ENCODE data around the gene HNRNPA3. TPM values are rescaled to one million over a fixed set of nuclear protein-coding genes. Genes with fewer than 3 reads are reported as not detected.
"Not testable (repeated sequence)": the region's sequence is repeated elsewhere in the genome, so short reads cannot be mapped to it uniquely, and the experiment has no call there.

HNRNPA3 gene
- total RNA-seq, 1 donor from 2014 or later, result 127 TPM

GRCh38 chr2:177234267-177234666, 21.7 kb downstream of the HNRNPA3 start:
- no peak for DNase-seq

DNA sequence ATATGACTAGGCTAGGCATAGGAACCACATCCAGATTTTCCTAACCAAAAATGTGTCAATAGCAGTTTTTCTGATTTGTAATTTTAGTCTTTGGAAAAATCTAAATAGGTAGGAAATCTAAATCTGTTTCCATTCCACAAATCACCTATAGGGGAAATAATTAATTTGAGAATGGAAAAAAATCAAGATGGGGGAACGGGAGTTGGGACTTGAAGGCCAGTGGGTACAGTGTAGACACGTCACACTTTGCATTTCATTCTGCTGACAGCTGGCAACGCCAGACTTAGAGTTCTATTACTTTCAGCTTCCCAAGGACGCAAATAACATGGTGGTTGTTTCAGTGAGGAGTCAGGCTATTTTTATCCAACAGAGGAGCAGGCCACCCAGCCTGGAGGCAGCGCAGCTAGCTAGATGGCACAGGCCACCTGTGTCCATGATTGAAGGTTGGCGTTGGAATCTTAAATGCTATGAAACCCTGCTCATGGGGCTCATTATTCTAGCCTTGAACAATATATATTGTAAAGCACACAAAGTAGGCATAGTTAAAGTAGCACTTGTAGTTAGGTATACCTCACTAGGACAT, 23.4 kb downstream of the HNRNPA3 start:
- DNase-seq, result peak; percentile 70

DNA sequence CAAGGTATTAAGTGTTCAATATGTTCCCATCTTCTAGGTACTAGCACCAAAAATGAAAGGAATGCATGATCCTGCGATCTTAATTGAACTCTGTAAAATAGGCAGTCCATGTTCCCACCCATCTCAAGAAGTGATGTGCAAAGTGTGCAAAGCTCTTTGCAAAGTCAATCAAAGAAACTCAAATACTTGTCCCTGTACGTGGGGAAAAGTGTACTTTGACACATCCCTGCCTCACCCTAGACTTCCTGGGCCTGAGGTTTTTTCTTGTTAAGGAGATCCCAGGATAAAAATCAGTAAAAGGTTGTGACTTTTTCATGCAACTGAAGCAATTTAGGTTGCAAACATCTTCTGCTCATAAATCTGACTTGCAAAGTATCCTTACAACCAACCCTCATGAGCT, 25.3 kb downstream of the HNRNPA3 start:
- no peak for DNase-seq

- DNase-seq, result no peak
These were observed 26.5 kb downstream of the HNRNPA3 start for GRCh38 chr2:177239053-177239452.

DNA sequence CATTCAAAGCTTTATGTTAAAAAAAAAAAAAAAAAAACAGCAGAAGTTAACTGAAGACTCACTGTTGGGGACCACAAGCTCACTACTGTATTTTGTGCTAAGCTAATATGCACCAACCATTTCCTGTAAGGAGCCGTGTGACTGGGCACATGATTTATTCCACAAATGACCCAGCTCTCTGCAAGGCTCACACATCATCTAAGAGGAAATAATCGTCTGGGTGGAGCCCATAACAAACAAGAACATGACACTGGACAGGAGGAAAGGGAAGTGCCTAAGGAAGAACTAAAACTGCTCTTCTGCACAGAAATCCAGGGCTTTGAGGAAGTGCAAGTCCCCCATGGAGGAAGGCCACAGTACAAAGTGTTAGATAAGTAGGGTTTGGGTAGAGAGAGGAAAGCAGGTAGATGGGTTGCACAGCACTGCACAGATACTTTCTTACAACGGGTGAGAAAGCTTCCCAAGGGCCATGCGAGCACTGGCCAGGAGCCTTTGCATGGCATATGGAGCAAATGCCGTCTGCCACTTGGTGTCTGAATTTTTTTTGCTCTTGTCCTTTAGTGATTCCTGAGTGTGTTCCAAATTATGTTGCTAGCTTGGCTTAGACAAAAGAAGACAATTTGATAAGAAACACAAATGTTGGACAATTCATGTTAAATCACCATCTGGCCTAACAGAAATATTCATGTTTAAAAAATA, 27.5 kb downstream of the HNRNPA3 start:
- peak; percentile 76 for DNase-seq

DNA sequence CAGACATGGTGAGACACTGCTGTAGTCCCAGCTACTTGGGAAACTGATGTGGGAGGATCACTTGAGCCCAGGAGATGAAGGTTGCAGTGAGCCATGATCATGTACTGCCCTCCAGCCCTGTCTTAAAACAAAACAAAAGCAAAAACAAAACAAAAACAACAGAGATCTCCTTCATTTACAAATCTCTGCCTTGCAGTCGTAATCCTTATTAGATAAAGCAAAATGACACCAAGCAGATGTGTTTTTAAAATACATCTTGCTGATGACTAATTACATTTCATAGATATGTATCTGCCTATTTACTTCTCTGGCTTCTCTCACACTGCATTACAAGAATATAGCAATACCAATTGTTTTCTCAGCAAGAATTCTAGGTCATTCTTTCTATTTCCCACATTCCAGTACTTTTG, 29.1 kb downstream of the HNRNPA3 start:
- no peak for DNase-seq

DNA sequence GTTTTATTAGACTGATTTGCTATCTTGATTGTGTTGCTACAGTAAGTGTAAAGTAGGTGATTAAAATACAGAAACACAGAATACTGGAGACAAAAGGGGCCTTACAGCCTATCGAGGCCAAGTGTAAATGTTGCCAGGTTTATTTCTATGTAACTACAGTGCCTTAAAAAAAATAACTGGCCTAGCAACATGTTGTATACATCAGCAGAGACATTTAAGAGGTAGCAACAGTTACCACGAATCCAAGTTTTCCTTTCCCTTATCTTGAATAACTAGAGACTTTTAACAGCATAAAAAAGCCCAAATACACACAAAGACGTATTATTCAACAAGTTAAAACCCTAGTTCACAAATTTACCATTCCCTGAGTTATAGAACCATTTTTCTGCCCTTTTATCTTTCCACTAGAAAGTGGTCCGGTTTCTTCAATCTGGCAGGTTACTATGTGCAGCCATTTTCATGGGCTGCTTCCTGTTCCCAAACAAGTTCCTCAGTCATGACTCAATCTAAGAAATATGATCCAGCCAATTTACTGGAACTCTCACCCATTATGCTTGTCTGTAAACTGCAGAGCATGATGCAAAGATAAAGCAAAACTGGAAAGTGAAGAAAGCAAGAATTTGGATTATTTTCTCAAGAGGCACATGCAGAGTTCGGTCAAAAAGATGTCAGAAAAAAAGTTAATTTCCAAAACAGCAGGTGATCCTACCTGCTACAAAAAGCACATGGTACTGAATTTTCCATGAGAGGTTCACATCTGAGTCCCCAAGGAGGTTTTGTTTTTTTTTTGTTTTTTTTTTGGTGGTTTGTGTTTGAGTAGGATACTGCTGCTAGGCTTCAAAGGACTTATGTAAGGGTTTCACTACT, 29.8 kb downstream of the HNRNPA3 start:
- DNase-seq, result peak; percentile 91

GRCh38 chr2:177243073-177243472, 30.5 kb downstream of the HNRNPA3 start:
- no peak for DNase-seq

DNA sequence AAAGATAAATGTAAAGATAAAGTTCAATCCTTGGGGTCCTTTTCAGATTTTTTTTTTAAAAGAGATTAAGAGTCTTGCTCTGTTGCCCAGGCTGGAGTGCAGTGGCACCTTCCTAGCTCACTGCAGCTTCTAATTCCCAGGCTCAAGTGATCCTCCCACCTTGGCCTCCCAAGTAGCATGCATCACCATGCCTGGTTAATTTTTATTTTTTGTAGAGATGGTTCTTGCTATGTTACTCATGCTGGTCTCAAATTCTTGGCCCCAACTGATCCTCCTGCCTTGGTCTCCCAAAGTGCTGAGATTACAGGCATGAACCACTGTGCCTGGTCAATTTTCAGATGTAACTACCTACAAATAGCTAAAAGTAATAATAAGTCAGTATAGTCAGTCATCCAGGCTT, 30.9 kb downstream of the HNRNPA3 start:
- DNase-seq, result no peak

DNA sequence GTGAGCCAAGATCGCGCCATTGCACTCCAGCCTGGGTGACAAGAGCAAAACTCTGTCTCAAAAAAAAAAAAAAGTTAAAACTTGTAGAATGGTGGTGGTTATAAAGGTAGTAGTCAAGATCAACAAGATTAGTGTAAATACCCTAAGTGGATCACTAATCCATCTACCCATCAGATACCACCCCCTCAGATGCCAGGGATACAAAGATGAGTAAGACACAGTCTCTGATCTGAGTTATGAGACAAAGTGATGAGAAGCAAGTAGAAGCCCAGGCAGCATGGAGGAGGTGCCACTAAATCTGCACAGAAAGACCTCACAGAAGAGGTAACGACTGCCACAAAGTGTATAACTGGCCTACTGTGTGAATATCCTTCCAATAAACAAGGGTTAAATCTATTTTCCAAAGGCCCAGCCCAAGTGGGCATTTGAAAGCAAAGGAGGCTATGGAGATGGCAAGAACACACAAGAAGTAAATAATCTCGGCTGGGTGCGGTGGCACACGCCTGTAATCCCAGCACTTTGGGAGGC, 31.7 kb downstream of the HNRNPA3 start:
- no peak for DNase-seq

GRCh38 chr2:177245010-177245422, 32.4 kb downstream of the HNRNPA3 start:
- DNase-seq, result peak; percentile 48

- no peak for DNase-seq
These were observed 33.4 kb downstream of the HNRNPA3 start for GRCh38 chr2:177246000-177246399.

GRCh38 chr2:177246523-177247030, 34.0 kb downstream of the HNRNPA3 start:
- not testable (repeated sequence) for DNase-seq

GRCh38 chr2:177247693-177248262, 35.2 kb downstream of the HNRNPA3 start:
- no peak for DNase-seq

GRCh38 chr2:177249038-177249437, 36.4 kb downstream of the HNRNPA3 start:
- no peak for DNase-seq

DNA sequence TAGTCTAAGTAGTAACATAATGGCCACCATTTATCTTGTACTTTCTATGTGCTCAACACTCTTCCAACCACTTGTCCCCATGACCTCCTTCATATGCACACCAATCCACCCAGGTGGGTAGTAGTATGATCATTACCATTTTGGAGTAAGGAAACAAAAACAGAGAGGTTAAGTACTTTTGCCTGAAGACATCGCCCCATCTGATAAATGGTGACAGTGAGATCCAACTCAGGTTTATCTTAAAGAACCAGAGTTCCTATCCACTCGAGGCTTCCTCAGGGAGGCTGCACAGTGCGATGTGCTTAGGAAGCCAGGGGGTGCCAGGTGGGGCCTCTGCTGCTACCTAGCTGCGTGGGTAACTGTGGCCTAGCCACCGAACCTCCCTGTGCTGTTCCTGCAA, 37.9 kb downstream of the HNRNPA3 start:
- DNase-seq, result no peak

DNA sequence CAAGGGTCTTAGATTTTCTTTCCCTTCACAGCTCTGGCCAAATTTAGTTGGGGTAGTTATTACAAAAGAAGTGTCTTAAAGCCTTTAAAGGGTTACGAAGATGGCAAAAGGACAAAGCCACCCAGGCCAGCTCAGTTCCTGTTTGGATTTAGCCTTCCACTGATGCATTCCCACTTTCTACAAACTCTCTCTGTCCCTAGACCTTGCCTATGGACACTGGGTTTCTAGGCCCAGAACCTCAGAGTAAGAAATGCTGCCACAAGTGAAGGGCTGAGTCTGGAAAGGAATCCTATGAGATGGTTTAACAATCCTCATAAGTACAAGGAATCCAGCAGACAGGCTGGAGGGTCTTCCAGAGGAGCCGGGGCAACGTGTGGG, 38.6 kb downstream of the HNRNPA3 start:
- DNase-seq, result no peak

GRCh38 chr2:177252808-177253531, 40.4 kb downstream of the HNRNPA3 start:
- no peak for DNase-seq

GRCh38 chr2:177253704-177254103, 41.1 kb downstream of the HNRNPA3 start:
- DNase-seq, result no peak

DNA sequence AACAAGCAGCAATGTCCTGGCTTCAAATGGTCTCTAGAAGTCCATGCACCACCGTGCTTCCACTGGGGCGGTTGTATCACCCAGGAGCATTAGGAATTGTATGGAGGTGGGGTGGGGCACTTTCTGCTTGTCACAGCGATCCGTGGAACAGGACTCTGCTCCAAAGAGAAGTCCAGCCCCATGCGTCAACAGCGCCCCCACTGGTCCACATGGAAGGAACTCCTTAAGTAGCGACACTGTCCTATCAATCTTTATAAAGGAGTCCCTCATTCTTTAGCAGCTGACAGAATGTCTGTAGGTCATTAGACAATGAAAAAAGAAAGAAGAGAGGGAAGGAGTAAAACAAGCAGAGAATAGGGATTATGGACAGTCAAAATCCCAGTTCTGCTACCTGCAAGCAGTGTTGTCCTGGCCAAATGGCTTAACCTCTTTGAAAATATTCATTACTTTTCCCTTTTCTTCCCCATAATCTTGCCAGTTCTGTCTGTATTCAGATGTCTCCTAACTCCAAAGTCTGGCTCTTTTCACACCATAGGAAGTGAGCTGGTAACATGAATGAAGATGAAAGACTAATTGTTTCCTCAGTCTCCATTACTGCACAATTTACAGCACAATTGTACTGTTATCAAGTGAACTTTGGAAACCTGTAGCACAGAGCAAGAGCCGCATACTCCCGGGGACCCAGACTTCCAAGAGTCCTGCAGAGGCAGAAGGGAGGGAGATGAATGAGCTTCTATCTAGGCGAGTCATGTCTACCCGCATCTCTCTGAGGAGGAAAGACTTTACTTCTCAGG, 42.0 kb downstream of the HNRNPA3 start:
- peak; percentile 46 for DNase-seq

GRCh38 chr2:177255227-177255601, 42.6 kb downstream of the HNRNPA3 start:
- no peak for DNase-seq

Data from tongue (tissue), 2 donors.